Activated CD8-positive, alpha-beta T cell treated with anti-CD3 and anti-CD28 coated beads, Interleukin-2, amount 10 ng/mL, durations not matched to agents 7 days and 5 days (primary cell): ENCODE results near the gene VAV3. TPM values are rescaled to one million over a fixed set of nuclear protein-coding genes. Genes with fewer than 3 reads are reported as not detected.

Experiments used
- ATAC-seq: fragments of 150-1000 bp; cut with Tn5 transposase; one replicate; pipeline ENCODE4 v1.10.0; 2021; ENCODE audit warnings: moderate library complexity
- CTCF ChIA-PET: fragments of 350-600 bp; sonication (Branson Sonifier 250); formaldehyde crosslinking; loops from one replicate; lab custom pipeline; 2021; ENCODE audit warnings: antibody characterized with exemption; lab: Charles Lee
- POLR2A ChIA-PET: fragments of 350-600 bp; sonication (Branson Sonifier 250); formaldehyde crosslinking; loops from one replicate; lab custom pipeline; 2021; ENCODE audit warnings: antibody characterized with exemption; lab: Charles Lee
- DNase-seq: peaks from one replicate; pipeline ENCODE4 v3.0.0-alpha.2; 2020
- H3K27ac Mint-ChIP-seq: one replicate; pipeline ENCODE4 v1.8.0; 2021; ENCODE audit warnings: mild to moderate bottlenecking, mixed read lengths
- H3K27me3 Mint-ChIP-seq: one replicate; pipeline ENCODE4 v1.8.0; 2021; ENCODE audit warnings: low read depth, mixed read lengths
- H3K36me3 Mint-ChIP-seq: one replicate; pipeline ENCODE4 v1.8.0; 2021; ENCODE audit warnings: low read depth, mixed read lengths
- H3K4me1 Mint-ChIP-seq: one replicate; pipeline ENCODE4 v1.8.0; 2021; ENCODE audit warnings: low read depth, mixed read lengths
- H3K4me3 Mint-ChIP-seq: one replicate; pipeline ENCODE4 v1.8.0; 2021; ENCODE audit warnings: mild to moderate bottlenecking, mixed read lengths
- H3K9me3 Mint-ChIP-seq: one replicate; pipeline ENCODE4 v1.8.0; 2022; ENCODE audit warnings: mixed read lengths; ENCODE audit not compliant: insufficient read depth
- total RNA-seq, 2 experiments: library from RNA; stranded (reverse); gene quantifications; one replicate each; pipeline ENCODE4 v1.2.3, GENCODE V29; 2021

VAV3 gene
- total RNA-seq, 2 experiments from 2014 or later = 5.2 to 6.9 TPM

DNA sequence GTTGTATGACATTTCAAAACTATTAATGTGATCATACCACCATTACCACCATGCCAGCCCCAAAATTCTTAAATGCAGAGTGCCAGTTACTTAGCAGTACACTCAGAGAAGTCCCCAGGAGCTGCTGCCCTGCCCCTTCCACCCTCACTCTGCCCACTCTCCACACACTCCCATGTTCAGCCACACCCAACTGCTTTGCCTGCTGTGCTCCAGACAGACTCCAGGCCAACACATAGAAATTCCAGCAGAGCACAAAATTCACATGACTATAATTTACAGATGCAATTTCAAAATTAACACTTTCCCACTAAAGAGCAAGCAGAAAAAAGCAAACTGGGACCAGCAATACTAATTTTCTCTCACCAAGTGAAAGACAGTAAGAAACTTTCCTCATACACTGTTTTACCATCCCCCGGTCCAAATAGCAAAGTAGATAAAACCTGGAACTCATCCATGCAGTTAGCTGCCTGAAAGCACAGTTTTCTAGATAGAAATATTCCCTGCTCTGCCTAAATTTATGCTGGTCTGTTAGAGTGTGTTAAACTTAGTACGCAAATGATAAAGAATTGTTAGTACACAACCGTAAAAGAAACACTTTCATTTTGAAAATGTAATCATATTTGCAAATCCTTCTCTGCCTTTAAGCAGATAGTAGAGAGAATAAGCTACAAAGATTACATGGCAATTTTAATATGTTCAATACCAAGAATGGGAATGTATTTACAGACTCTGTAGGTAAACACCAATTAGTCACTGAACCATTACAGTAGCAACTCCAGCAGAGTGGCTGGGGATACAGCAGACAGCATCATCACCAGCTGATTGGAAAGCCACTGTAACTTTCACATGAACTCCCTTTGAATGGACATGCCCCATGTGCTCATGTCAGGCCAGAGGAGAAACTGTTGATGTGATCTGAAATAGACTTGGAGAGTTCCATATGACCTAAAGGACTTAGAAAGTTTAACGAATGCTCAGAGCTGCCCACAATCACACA is 176.5 kb downstream of the VAV3 start:
- Mint-ChIP-seq H3K9me3 (no peaks in the 10 kb centered on the region), H3K27ac (peak overlapping the region; percentile 40), H3K36me3 (no peaks in the 10 kb centered on the region), H3K4me3 (no peak overlapping the region), H3K27me3 (no peaks in the 10 kb centered on the region), H3K4me1 (peaks cover 56% of the 10 kb centered on the region)
- ATAC-seq (no peak), DNase-seq (no peak)
- ChIA-PET POLR2A (interaction anchor here (1.3 kb wide), 1 partner anchor 176 kb away, joined by 5 read pairs; no protein-coding TSS in a partner anchor), CTCF (interaction anchor here (1.0 to 13.7 kb wide), 5 partner anchors 122 to 338 kb away, joined by 3 to 319 read pairs (median 4); partner anchors contain the start of gene VAV3)

DNA sequence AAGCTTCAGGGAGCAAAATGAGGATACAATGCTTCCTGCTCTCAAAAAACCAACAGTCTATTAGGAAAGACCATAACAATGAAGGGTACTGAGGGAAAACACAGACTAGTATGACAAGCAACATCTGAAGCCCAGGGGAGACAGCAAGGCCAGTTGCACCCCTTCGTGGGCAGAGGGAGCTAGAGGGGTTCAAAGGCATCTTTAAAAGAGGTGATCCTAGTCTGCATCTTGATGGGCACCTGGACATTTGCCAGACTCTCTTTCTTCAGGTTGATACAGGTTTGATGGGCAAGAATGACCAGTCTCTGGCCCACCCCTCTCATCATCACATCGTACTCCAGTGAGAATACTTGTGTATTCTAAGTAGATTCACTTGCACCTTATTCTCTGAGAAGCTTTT is 177.7 kb downstream of the VAV3 start:
- ATAC-seq = no peak
- Mint-ChIP-seq H3K36me3 (no peaks in the 10 kb centered on the region), H3K4me3 (no peak overlapping the region), H3K9me3 (no peaks in the 10 kb centered on the region), H3K27me3 (no peaks in the 10 kb centered on the region), H3K4me1 (peaks cover 56% of the 10 kb centered on the region), H3K27ac (peak overlapping the region; percentile 87)
- CTCF ChIA-PET = interaction anchor here (0.6 to 13.7 kb wide), 7 partner anchors 9 to 339 kb away, joined by 3 to 319 read pairs (median 4); partner anchors contain the start of gene VAV3
- POLR2A ChIA-PET = interaction anchor here (1.1 to 2.4 kb wide), 2 partner anchors 177 to 873 kb away, joined by 3 to 11 read pairs; partner anchors contain the start of genes HENMT1 and VAV3
- DNase-seq = peak; percentile 57

DNA sequence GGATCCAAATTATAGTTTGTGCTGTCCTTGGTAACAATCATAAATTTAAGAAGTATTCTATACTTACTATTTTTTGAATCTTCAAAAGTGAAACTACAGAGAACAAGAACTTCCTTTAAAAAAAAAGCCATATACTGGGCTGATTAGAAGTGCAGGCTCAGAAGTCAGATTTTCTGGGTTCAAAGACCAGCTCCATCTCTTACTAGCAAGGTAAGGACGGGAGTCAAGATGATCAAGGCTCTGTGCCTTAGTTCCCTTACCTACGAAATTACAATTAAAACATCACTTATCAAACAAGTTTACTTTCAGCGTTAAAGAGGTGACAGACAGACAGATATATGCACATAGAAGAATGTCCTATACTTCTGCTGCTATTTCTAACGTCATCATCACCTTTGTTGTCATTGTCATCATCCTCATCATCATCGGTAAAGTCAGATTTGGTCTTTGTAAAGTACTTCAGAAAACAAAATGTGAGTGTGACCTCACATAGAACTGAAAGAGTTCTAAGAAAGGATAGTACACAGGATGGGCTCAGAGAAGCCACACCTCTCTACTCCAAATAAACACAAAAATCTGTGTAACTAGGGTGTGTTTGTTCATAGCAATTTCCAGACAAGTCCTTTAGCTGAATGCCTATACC is 178.7 kb downstream of the VAV3 start:
- H3K36me3 Mint-ChIP-seq = no peaks in the 10 kb centered on the region
- peak overlapping the region; percentile 67 for H3K4me3 Mint-ChIP-seq
- no peaks in the 10 kb centered on the region for H3K27me3 Mint-ChIP-seq
- no peak for DNase-seq
- ChIA-PET CTCF (interaction anchor here (0.6 to 13.7 kb wide), 6 partner anchors 61 to 340 kb away, joined by 3 to 319 read pairs (median 5); partner anchors contain the start of gene VAV3), POLR2A (interaction anchor here (0.6 to 2.4 kb wide), 3 partner anchors 178 to 874 kb away, joined by 3 to 11 read pairs (median 3); partner anchors contain the start of genes HENMT1 and VAV3)
- no peaks in the 10 kb centered on the region for H3K9me3 Mint-ChIP-seq
- H3K27ac Mint-ChIP-seq = peak overlapping the region; percentile 87
- peak; percentile 69 for ATAC-seq
- peaks cover 55% of the 10 kb centered on the region for H3K4me1 Mint-ChIP-seq

DNA sequence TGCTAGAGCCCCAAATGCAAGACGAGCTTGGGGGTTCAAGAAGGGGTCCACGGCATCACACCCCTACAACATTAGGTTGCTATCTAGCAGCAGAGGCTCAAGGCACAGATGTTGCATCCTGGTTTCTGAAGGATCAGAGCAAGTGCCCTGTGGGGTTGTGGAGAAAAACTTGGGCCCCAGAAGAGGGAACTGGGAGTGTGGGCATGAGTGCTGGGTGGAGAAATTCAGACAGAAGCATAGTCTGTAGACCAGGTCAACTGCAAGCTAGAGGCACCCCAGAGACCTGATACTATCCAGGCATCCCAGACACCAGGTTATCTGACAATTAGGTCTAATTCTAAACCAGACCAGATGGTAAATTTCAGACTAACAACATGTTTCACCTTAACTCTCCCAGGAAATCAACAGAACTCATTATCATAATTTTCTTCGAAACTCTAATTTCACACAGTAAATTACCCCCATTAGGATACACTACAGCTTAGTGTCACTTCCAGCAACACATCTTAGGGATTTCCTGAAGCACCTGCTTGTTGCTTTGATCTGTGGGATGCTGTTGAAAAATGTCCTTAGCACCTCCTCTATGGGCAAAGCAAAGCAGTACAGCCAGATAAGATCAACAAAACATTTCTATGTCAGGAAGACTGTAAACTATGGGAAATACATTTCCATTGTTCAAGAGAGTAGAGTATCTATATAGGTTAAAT is 179.3 kb downstream of the VAV3 start:
- no peaks in the 10 kb centered on the region for H3K36me3 Mint-ChIP-seq
- DNase-seq (no peak), ATAC-seq (peak; percentile 39)
- no peaks in the 10 kb centered on the region for H3K9me3 Mint-ChIP-seq
- no peaks in the 10 kb centered on the region for H3K27me3 Mint-ChIP-seq
- ChIA-PET POLR2A (interaction anchor here (0.6 to 2.4 kb wide), 3 partner anchors 179 to 373 kb away, joined by 3 to 11 read pairs (median 3); partner anchors contain the start of gene VAV3), CTCF (interaction anchor here (1.0 to 13.7 kb wide), 5 partner anchors 125 to 341 kb away, joined by 3 to 319 read pairs (median 5); partner anchors contain the start of gene VAV3)
- H3K27ac Mint-ChIP-seq = peak overlapping the region; percentile 87
- peaks cover 53% of the 10 kb centered on the region for H3K4me1 Mint-ChIP-seq
- peak overlapping the region; percentile 67 for H3K4me3 Mint-ChIP-seq

DNA sequence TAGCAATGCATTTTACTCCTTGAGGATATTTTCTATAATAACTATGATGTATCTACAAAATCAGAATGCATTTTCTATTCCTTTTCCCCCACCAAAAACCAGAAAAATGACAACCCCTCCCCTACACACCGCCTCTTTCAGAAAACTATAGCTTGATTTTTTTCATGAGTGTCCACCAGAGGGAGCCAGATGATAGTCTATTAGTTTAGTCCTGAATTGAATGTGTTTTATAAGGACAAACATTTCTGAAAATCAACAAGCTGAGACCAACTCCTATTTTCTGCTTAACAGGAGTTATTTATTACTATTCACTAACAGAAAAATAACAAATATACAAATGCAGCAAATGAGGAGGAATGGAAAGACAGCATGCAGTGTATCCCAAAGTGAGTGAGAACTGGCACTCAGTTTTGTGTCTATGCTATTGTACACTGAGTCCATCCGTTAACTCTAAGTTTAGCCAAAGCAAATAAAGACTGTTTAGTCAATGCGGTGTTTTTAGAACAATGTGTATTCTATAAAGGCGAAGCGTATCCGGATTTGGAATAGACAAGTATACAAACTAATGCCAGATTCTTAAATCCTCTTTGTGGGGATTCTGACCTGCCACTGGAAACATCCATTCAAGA is 182.6 kb downstream of the VAV3 start:
- Mint-ChIP-seq H3K4me1 (peaks cover 26% of the 10 kb centered on the region), H3K9me3 (no peaks in the 10 kb centered on the region), H3K27me3 (no peaks in the 10 kb centered on the region), H3K36me3 (no peaks in the 10 kb centered on the region), H3K4me3 (no peak overlapping the region), H3K27ac (no peak overlapping the region)
- no peak for ATAC-seq
- POLR2A ChIA-PET = interaction anchor here (1.0 to 1.4 kb wide), 2 partner anchors 181 to 343 kb away, joined by 5 to 8 read pairs; no protein-coding TSS in a partner anchor
- CTCF ChIA-PET = interaction anchor here (0.7 to 13.7 kb wide), 55 partner anchors 9 to 862 kb away, joined by 3 to 319 read pairs (median 4); partner anchors contain the start of genes SLC25A24 and VAV3
- DNase-seq = peak; percentile 69

DNA sequence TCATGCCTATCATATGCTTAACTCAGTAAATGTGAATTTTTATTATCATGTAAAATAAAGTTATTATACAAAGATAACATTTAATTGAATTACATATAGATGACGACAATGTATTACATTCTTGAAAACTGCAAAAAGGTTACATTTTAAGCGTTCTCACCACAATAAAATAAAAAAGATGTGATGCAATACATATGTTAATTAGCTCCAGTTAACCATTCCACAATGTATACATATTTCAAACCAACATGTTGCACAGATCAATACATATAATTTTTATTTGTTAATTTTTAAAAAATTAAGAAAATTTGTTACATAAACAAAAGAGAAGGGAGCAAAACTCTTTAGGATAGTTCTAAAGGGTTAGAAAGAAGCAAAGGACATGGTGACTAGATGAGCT is 183.7 kb downstream of the VAV3 start:
- H3K27me3 Mint-ChIP-seq = no peaks in the 10 kb centered on the region
- H3K4me3 Mint-ChIP-seq = no peak overlapping the region
- no peaks in the 10 kb centered on the region for H3K9me3 Mint-ChIP-seq
- no peak overlapping the region for H3K27ac Mint-ChIP-seq
- ChIA-PET POLR2A (interaction anchor here (1.4 kb wide), 1 partner anchor 183 kb away, joined by 5 read pairs; no protein-coding TSS in a partner anchor), CTCF (interaction anchor here (0.9 to 13.7 kb wide), 12 partner anchors 10 to 863 kb away, joined by 3 to 319 read pairs (median 10); partner anchors contain the start of genes SLC25A24 and VAV3)
- DNase-seq = no peak
- peaks cover 15% of the 10 kb centered on the region for H3K4me1 Mint-ChIP-seq
- H3K36me3 Mint-ChIP-seq = no peaks in the 10 kb centered on the region
- no peak for ATAC-seq

DNA sequence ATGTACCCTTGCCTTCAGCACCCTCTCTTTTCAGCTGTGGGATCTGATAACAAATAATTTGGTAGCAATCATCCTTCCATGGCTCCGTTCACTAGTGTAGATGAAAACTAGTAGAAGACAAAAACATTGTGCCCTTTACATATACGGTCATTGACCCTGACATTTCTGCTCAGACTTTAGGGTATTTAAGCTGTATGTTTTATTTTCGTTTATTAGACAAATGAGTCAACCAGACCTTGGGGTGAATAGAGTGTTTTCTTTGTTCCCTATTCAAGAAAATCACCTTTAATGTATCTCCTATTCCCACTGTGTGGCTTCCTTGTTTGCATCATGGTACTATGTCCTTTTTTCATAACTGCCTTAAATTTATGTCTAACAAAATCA is 187.3 kb downstream of the VAV3 start:
- POLR2A ChIA-PET = no interaction called here
- no peaks in the 10 kb centered on the region for H3K4me1 Mint-ChIP-seq
- ATAC-seq = no peak

DNA sequence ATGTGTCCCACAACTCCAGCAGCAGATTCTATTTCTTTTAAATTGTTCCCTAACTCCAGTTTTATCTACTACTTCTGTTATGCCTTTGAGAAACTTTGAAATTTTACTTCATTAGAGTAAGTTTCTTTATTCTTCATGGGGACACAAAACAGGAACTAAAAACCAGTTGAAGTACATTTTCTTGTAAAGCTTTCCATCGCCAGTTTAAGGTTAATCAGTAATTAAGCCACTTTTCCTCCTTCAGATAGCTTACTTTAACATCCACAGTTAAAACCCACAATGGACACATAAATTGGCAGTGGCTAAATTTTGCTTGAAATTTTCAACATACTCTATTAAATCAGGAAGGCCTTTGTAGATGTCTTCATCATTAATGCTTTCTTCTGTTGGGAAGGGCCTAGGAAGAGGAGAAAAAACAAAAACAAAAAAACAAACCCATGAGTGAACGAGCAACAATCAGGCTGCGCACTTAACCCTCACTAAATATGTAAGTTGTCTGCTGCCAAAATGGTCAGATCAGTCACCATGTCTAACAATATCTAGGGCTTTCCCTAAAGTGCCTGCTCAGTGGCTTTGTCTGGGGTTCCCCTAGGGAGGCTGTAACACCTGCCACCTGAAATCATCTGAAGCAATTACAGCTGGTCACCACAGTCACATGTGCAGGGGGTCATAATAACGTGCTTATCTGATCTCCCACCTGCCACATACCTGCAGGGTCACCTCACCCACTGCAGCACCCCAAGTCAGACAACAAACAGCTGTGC is 187.9 kb downstream of the VAV3 start:
- ChIA-PET CTCF (interaction anchor here (13.7 kb wide), 1 partner anchor 349 kb away, joined by 319 read pairs; no protein-coding TSS in a partner anchor), POLR2A (no interaction called here)
- DNase-seq (no peak), ATAC-seq (no peak)
- Mint-ChIP-seq H3K4me1 (no peaks in the 10 kb centered on the region), H3K36me3 (no peaks in the 10 kb centered on the region), H3K9me3 (no peaks in the 10 kb centered on the region), H3K4me3 (no peak overlapping the region), H3K27ac (no peak overlapping the region), H3K27me3 (no peaks in the 10 kb centered on the region)

More for the DNA sequence above, 187.3 kb downstream of the VAV3 start:
- DNase-seq = no peak
- Mint-ChIP-seq H3K4me3 (no peak overlapping the region), H3K27me3 (no peaks in the 10 kb centered on the region), H3K36me3 (no peaks in the 10 kb centered on the region), H3K9me3 (no peaks in the 10 kb centered on the region), H3K27ac (no peak overlapping the region)
- CTCF ChIA-PET = interaction anchor here (13.7 kb wide), 1 partner anchor 349 kb away, joined by 319 read pairs; no protein-coding TSS in a partner anchor

DNA sequence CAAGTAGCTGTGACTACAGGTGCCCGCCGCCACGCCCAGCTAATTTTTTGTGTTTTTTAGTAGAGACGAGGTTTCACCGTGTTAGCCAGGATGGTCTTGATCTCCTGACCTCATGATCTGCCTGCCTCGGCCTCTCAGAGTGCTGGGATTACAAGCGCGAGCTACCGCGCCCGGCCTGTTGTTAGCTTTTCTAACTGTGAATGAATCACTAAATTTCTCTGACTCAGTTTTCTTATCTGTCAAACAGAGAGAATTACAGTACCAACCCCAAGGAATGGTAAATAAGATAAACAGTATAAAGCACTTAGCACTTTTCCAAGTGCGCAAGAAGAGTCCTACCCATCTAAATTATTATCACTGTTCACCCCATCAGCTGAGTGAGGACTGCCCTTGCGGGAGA is 193.6 kb downstream of the VAV3 start:
- POLR2A ChIA-PET = no interaction called here
- Mint-ChIP-seq H3K9me3 (no peaks in the 10 kb centered on the region), H3K27me3 (no peaks in the 10 kb centered on the region), H3K4me3 (no peak overlapping the region), H3K36me3 (no peaks in the 10 kb centered on the region), H3K27ac (no peak overlapping the region), H3K4me1 (no peaks in the 10 kb centered on the region)
- DNase-seq (no peak), ATAC-seq (no peak)
- CTCF ChIA-PET = interaction anchor here (1.3 to 1.6 kb wide), 2 partner anchors 11 to 354 kb away, joined by 4 read pairs; no protein-coding TSS in a partner anchor

DNA sequence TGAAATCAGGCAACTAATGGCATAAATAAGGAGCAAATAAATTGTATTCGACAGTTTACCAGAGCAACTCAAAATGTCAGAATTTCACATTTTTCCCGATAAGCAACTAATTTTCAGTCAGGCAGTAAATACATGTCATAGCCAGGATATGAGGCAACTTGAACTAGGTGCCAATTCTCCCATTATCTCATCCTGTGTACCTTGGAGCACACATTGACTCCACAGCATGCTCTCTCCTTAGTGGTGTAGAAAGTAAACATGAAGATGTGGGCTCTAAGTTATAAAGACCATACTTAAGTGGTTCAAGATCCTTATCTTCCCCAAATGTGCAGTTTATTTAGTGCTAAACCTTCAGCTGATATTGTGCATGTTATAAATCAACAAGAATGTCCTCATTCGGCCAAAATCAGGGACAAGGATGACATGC is 197.8 kb downstream of the VAV3 start:
- no peak overlapping the region for H3K27ac Mint-ChIP-seq
- CTCF ChIA-PET = interaction anchor here (0.8 to 2.0 kb wide), 2 partner anchors 16 to 358 kb away, joined by 3 to 4 read pairs; no protein-coding TSS in a partner anchor
- DNase-seq = no peak
- POLR2A ChIA-PET = no interaction called here
- no peaks in the 10 kb centered on the region for H3K36me3 Mint-ChIP-seq
- ATAC-seq = no peak
- no peaks in the 10 kb centered on the region for H3K27me3 Mint-ChIP-seq
- H3K9me3 Mint-ChIP-seq = no peaks in the 10 kb centered on the region
- H3K4me1 Mint-ChIP-seq = no peaks in the 10 kb centered on the region
- no peak overlapping the region for H3K4me3 Mint-ChIP-seq
